ENCODE measurements around the gene HSPA5. TPM values are rescaled to one million over a fixed set of nuclear protein-coding genes. Genes with fewer than 3 reads are reported as not detected.
"Not testable (repeated sequence)": the region's sequence is repeated elsewhere in the genome, so short reads cannot be mapped to it uniquely, and the experiment has no call there.

The HSPA5 gene
- total RNA-seq, 1 donor from 2014 or later: 44.2 TPM

- Histone ChIP-seq H3K36me3 (peaks cover 32% of the 10 kb centered on the region), H3K79me2 (ENCODE audit: low read depth) (peaks cover 66% of the 10 kb centered on the region), H3K4me1 (peaks cover 28% of the 10 kb centered on the region), H4K20me1 (ENCODE audit: low read depth) (peaks cover 62% of the 10 kb centered on the region), H3K9ac (peak overlapping the region; percentile 100), H3K9me3 (ENCODE audit: low read depth) (no peaks in the 10 kb centered on the region), H3F3A (ENCODE audit: low read depth) (peaks cover 57% of the 10 kb centered on the region), H3K4me2 (peak overlapping the region; percentile 92), H3K4me3 (peak overlapping the region; percentile 87), H3K27ac (no peak overlapping the region), H2AFZ (replicated peaks) (no peak overlapping the region), H3K27me3 (no peaks in the 10 kb centered on the region)
- TF ChIP-seq, protein P1, sequence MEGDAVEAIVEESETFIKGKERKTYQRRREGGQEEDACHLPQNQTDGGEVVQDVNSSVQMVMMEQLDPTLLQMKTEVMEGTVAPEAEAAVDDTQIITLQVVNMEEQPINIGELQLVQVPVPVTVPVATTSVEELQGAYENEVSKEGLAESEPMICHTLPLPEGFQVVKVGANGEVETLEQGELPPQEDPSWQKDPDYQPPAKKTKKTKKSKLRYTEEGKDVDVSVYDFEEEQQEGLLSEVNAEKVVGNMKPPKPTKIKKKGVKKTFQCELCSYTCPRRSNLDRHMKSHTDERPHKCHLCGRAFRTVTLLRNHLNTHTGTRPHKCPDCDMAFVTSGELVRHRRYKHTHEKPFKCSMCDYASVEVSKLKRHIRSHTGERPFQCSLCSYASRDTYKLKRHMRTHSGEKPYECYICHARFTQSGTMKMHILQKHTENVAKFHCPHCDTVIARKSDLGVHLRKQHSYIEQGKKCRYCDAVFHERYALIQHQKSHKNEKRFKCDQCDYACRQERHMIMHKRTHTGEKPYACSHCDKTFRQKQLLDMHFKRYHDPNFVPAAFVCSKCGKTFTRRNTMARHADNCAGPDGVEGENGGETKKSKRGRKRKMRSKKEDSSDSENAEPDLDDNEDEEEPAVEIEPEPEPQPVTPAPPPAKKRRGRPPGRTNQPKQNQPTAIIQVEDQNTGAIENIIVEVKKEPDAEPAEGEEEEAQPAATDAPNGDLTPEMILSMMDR (IDR thresholded peaks at IDR 0.05): no peak
- TF ChIP-seq EZH2phosphoT487 (IDR thresholded peaks at IDR 0.05) (no peak), EZH2 (IDR thresholded peaks at IDR 0.05) (no peak)
- peaks cover 11% of the 10 kb centered on the region for H3K27me3 Mint-ChIP-seq (ENCODE audit: insufficient read depth, low read depth)
- no peak overlapping the region for H3K27ac Mint-ChIP-seq
- H3K4me3 Mint-ChIP-seq: peak overlapping the region; percentile 98
- H3K4me1 Mint-ChIP-seq: peaks cover 43% of the 10 kb centered on the region
- no peaks in the 10 kb centered on the region for H3K9me3 Mint-ChIP-seq
- peaks cover 51% of the 10 kb centered on the region for H3K36me3 Mint-ChIP-seq
- DNase-seq (ENCODE audit: low spot score): no peak
Observed at GRCh38 chr9:125238915-125239446, 2.2 kb downstream of the HSPA5 start.

DNA sequence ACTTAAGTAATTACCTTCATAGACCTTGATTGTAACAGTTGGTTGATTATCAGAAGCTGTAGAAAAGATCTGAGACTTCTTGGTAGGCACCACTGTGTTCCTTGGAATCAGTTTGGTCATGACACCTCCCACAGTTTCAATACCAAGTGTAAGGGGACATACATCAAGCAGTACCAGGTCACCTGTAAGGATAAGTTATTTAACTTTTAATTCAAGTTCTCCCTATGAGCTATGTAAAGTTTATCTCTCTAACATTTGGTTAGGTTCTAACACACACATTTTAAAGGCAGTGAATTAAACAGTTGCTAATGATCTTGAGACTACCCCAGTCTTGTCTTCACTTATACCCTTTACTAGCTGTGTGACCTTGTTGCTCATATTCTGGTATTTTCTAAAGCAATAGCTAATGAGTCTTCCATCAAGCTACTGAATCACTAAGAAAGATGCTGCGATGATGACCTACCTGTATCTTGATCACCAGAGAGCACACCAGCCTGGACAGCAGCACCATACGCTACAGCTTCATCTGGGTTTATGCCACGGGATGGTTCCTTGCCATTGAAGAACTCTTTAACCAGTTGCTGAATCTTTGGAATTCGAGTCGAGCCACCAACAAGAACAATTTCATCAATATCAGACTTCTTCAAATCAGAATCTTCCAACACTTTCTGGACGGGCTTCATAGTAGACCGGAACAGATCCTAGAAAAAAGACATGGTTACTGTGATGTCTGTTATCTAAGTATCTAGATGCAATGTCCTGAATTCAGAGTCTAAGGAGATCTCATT, 2.8 kb downstream of the HSPA5 start:
- no peak for DNase-seq (ENCODE audit: low spot score)
- Mint-ChIP-seq H3K9me3 (no peaks in the 10 kb centered on the region), H3K27ac (no peak overlapping the region), H3K4me1 (peaks cover 43% of the 10 kb centered on the region), H3K27me3 (ENCODE audit: insufficient read depth, low read depth) (peaks cover 11% of the 10 kb centered on the region), H3K36me3 (peaks cover 51% of the 10 kb centered on the region), H3K4me3 (peak overlapping the region; percentile 98)
- TF ChIP-seq, protein P1 (IDR thresholded peaks at IDR 0.05): no peak
- TF ChIP-seq EZH2phosphoT487 (IDR thresholded peaks at IDR 0.05) (no peak), EZH2 (IDR thresholded peaks at IDR 0.05) (no peak)
- H3F3A ChIP-seq (ENCODE audit: low read depth): peaks cover 62% of the 10 kb centered on the region
- peaks cover 66% of the 10 kb centered on the region for H3K79me2 ChIP-seq (ENCODE audit: low read depth)
- H3K4me3 ChIP-seq: peak overlapping the region; percentile 87
- peaks cover 32% of the 10 kb centered on the region for H3K36me3 ChIP-seq
- H3K9me3 ChIP-seq (ENCODE audit: low read depth): no peaks in the 10 kb centered on the region
- H3K4me2 ChIP-seq: peak overlapping the region; percentile 92
- H4K20me1 ChIP-seq (ENCODE audit: low read depth): peaks cover 62% of the 10 kb centered on the region
- H3K9ac ChIP-seq: no peak overlapping the region
- H3K27ac ChIP-seq: no peak overlapping the region
- H3K4me1 ChIP-seq: peaks cover 28% of the 10 kb centered on the region
- H2AFZ ChIP-seq (replicated peaks): no peak overlapping the region
- no peaks in the 10 kb centered on the region for H3K27me3 ChIP-seq

DNA sequence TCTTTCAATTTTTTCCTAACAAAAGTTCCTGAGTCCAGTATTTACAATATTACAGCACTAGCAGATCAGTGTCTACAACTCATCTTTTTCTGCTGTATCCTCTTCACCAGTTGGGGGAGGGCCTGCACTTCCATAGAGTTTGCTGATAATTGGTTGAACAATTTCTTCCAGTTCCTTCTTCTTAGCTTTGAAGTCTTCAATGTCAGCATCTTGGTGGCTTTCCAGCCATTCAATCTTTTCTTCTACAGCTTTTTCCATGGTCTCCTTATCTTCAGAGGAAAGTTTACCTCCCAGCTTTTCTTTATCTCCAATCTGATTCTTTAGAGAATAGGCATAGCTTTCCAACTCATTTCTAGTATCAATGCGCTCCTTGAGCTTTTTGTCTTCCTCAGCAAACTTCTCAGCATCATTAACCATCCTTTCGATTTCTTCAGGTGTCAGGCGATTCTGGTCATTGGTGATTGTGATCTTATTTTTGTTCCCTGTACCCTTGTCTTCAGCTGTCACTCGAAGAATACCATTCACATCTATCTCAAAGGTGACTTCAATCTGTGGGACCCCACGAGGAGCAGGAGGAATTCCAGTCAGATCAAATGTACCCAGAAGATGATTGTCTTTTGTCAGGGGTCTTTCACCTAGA, 4.5 kb downstream of the HSPA5 start:
- H3K9me3 ChIP-seq (ENCODE audit: low read depth); H3K4me3 ChIP-seq; H3K9ac ChIP-seq; H3K27me3 Mint-ChIP-seq (ENCODE audit: insufficient read depth, low read depth); DNase-seq (ENCODE audit: low spot score); H3K27me3 ChIP-seq; H3K27ac Mint-ChIP-seq; H3K27ac ChIP-seq; H3K9me3 Mint-ChIP-seq; H2AFZ ChIP-seq (replicated peaks): not testable (repeated sequence)
- Histone ChIP-seq H3K4me1 (peaks cover 23% of the 10 kb centered on the region), H3F3A (ENCODE audit: low read depth) (peaks cover 62% of the 10 kb centered on the region), H3K4me2 (peak overlapping the region; percentile 92), H3K79me2 (ENCODE audit: low read depth) (peaks cover 58% of the 10 kb centered on the region), H4K20me1 (ENCODE audit: low read depth) (peaks cover 62% of the 10 kb centered on the region), H3K36me3 (peaks cover 32% of the 10 kb centered on the region)
- peaks cover 52% of the 10 kb centered on the region for H3K36me3 Mint-ChIP-seq
- peak overlapping the region; percentile 16 for H3K4me3 Mint-ChIP-seq
- H3K4me1 Mint-ChIP-seq: peaks cover 38% of the 10 kb centered on the region

All from neural progenitor cell (in vitro differentiated cells).